ENCODE results near the gene COX19.
"Not testable (repeated sequence)": the region's sequence is repeated elsewhere in the genome, so short reads cannot be mapped to it uniquely, and the experiment has no call there.

Gene COX19

GRCh38 chr7:930975-931758 is 44.2 kb downstream of the COX19 start:
- H3K27ac ChIP-seq = peak overlapping the region; percentile 59; the same call in 1 of the 2 replicates
- H3K4me1 ChIP-seq = peaks cover 88% of the 10 kb centered on the region
- no peaks in the 10 kb centered on the region for H3K9me3 ChIP-seq
- H3K4me3 ChIP-seq = no peak overlapping the region
- 0 out of 2 replicates have a peak, but pooled peaks have one; percentile 15 for TF ChIP-seq Cebpa-rat (IDR thresholded peaks at IDR 0.05)
- no peak overlapping the region for H3K9ac ChIP-seq
- H3K36me3 ChIP-seq = peaks cover 18% of the 10 kb centered on the region; the same call in 1 of the 2 replicates
- 0 out of 2 replicates have a peak, but pooled peaks cover 13% of the 10 kb centered on the region for H4K20me1 ChIP-seq
- H3K27me3 ChIP-seq = no peaks in the 10 kb centered on the region
- H3K4me2 ChIP-seq = peak overlapping the region; percentile 63

GRCh38 chr7:929311-929711 is 46.0 kb downstream of the COX19 start:
- Histone ChIP-seq H3K27ac (no peak overlapping the region), H4K20me1 (no peaks in the 10 kb centered on the region), H3K9ac (no peak overlapping the region), H3K9me3 (no peaks in the 10 kb centered on the region), H3K4me3 (no peak overlapping the region), H3K4me1 (peaks cover 88% of the 10 kb centered on the region), H3K4me2 (peak overlapping the region; percentile 39), H3K36me3 (peaks cover 6% of the 10 kb centered on the region; the same call in 1 of the 2 replicates), H3K27me3 (no peaks in the 10 kb centered on the region)
- TF ChIP-seq Cebpa-rat (IDR thresholded peaks at IDR 0.05) = no peak

GRCh38 chr7:927031-927671 is 48.2 kb downstream of the COX19 start:
- peak overlapping the region; percentile 22; the same call in 1 of the 2 replicates for H3K4me3 ChIP-seq
- peak overlapping the region; percentile 82 for H3K27ac ChIP-seq
- no peaks in the 10 kb centered on the region for H4K20me1 ChIP-seq
- peak overlapping the region; percentile 33; the same call in 1 of the 2 replicates for H3K9ac ChIP-seq
- no peak for TF ChIP-seq Cebpa-rat (IDR thresholded peaks at IDR 0.05)
- no peaks in the 10 kb centered on the region for H3K27me3 ChIP-seq
- peak overlapping the region; percentile 100 for H3K4me2 ChIP-seq
- H3K4me1 ChIP-seq = peaks cover 94% of the 10 kb centered on the region
- no peaks in the 10 kb centered on the region for H3K9me3 ChIP-seq
- peaks cover under 1% of the 10 kb centered on the region; the same call in 1 of the 2 replicates for H3K36me3 ChIP-seq

DNA sequence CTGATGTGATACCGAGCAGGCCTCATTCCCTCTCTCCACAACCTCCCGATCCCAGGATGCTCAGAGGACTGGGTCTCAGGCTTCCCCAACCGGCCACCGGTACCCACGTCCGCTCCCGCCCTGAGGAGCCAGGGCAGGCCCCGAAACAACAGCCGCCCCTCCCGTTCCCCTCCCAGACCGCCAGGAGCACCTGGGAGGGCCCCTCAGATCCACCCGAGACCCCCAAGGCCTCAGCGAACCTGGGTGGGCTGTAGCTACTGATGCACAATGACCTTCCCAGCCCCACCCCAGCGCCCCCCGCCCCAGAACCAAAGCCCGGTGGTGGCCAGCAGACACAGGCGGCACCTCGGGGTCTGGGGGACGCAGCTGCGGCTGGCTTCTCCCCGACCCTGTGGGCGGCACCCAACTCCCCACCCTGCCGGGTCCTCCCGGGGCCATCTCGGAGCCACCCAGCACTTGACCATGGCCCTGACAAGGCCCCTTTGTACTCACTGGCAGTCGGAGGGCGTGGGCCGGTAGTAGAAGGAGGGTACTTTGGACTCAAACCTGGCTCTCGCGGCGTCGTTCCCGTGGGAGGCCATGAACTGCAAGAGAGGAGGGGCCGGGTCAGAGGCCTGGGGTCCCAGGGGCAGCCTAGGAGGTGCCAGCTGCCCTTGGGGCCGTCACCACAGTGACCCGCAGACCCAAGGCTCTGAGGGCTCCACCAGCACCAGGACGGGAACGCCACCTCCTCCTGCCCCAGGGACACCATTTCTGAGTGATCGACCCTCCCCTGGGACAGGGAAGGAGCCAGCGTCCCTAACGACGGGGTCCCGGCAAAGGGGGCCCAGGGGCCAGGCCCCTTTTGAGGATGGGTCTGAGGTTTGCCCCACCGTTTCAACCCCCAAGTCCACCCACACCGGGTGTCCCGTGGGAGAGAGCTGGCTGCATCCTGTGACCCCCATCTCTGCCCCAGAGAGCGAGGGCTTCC is 49.0 kb downstream of the COX19 start:
- Histone ChIP-seq H4K20me1 (no peaks in the 10 kb centered on the region), H3K4me2 (peak overlapping the region; percentile 100), H3K4me1 (peaks cover 94% of the 10 kb centered on the region), H3K9me3 (no peaks in the 10 kb centered on the region), H3K27ac (peak overlapping the region; percentile 82), H3K27me3 (no peaks in the 10 kb centered on the region), H3K36me3 (no peaks in the 10 kb centered on the region), H3K4me3 (peak overlapping the region; percentile 22; the same call in 1 of the 2 replicates), H3K9ac (peak overlapping the region; percentile 74; the same call in 1 of the 2 replicates)
- no peak for TF ChIP-seq Cebpa-rat (IDR thresholded peaks at IDR 0.05)

GRCh38 chr7:925601-926000 is 49.7 kb downstream of the COX19 start:
- Histone ChIP-seq H3K4me1 (peaks cover 95% of the 10 kb centered on the region), H3K36me3 (no peaks in the 10 kb centered on the region), H3K27ac (peak overlapping the region; percentile 82), H3K9me3 (no peaks in the 10 kb centered on the region), H3K27me3 (no peaks in the 10 kb centered on the region), H4K20me1 (no peaks in the 10 kb centered on the region), H3K4me3 (no peak overlapping the region), H3K9ac (peak overlapping the region; percentile 74; the same call in 1 of the 2 replicates), H3K4me2 (peak overlapping the region; percentile 100)
- TF ChIP-seq Cebpa-rat (IDR thresholded peaks at IDR 0.05) = no peak

- Histone ChIP-seq H4K20me1 (no peaks in the 10 kb centered on the region), H3K4me3 (peak overlapping the region; percentile 34), H3K4me1 (peaks cover 89% of the 10 kb centered on the region), H3K9ac (peak overlapping the region; percentile 74), H3K4me2 (peak overlapping the region; percentile 100), H3K27ac (peak overlapping the region; percentile 82), H3K27me3 (no peaks in the 10 kb centered on the region), H3K36me3 (no peaks in the 10 kb centered on the region), H3K9me3 (no peaks in the 10 kb centered on the region)
- no peak for TF ChIP-seq Cebpa-rat (IDR thresholded peaks at IDR 0.05)
These were observed 50.7 kb downstream of the COX19 start for GRCh38 chr7:924541-925231.

GRCh38 chr7:924042-924441 is 51.3 kb downstream of the COX19 start:
- H3K27ac ChIP-seq = peak overlapping the region; percentile 94
- peaks cover 86% of the 10 kb centered on the region for H3K4me1 ChIP-seq
- peak overlapping the region; percentile 100 for H3K4me2 ChIP-seq
- H3K9ac ChIP-seq = peak overlapping the region; percentile 81; the same call in 1 of the 2 replicates
- H3K9me3 ChIP-seq, H3K36me3 ChIP-seq, H3K27me3 ChIP-seq, H4K20me1 ChIP-seq: not testable (repeated sequence)
- peak overlapping the region; percentile 64; the same call in 1 of the 2 replicates for H3K4me3 ChIP-seq

- H3K9me3 ChIP-seq = no peaks in the 10 kb centered on the region
- H3K4me3 ChIP-seq = peak overlapping the region; percentile 64
- H3K4me2 ChIP-seq = peak overlapping the region; percentile 100
- H3K4me1 ChIP-seq = peaks cover 86% of the 10 kb centered on the region
- peak overlapping the region; percentile 94 for H3K27ac ChIP-seq
- no peaks in the 10 kb centered on the region for H4K20me1 ChIP-seq
- peak overlapping the region; percentile 81 for H3K9ac ChIP-seq
- no peaks in the 10 kb centered on the region for H3K27me3 ChIP-seq
- TF ChIP-seq Cebpa-rat (IDR thresholded peaks at IDR 0.05) = no peak
- H3K36me3 ChIP-seq = peaks cover 3% of the 10 kb centered on the region
These were observed 52.0 kb downstream of the COX19 start for GRCh38 chr7:923108-924041.

All from BLaER1 (cell line).